Measurements from ENCODE around the gene NOTCH1.

NOTCH1 gene

GRCh38 chr9:136584934-136585333 lies 39.1 kb upstream of the NOTCH1 start:
- no peak for TF ChIP-seq GATA2 (IDR thresholded peaks at IDR 0.05; ENCODE audit: low read depth, low read length)
- TF ChIP-seq GATA3 (IDR thresholded peaks at IDR 0.05; ENCODE audit: low read depth, low read length) = no peak

- TF ChIP-seq GATA2 (IDR thresholded peaks at IDR 0.05; ENCODE audit: low read depth, low read length) = no peak
- TF ChIP-seq GATA3 (IDR thresholded peaks at IDR 0.05; ENCODE audit: low read depth, low read length) = no peak
Measured at GRCh38 chr9:136584401-136584932, 38.6 kb upstream of the NOTCH1 start.

- TF ChIP-seq GATA2 (IDR thresholded peaks at IDR 0.05; ENCODE audit: low read depth, low read length) (no peak), GATA3 (IDR thresholded peaks at IDR 0.05; ENCODE audit: low read depth, low read length) (no peak)
Measured at GRCh38 chr9:136582977-136583735, 37.3 kb upstream of the NOTCH1 start.

GRCh38 chr9:136581614-136582447 lies 36.0 kb upstream of the NOTCH1 start:
- TF ChIP-seq GATA2 (IDR thresholded peaks at IDR 0.05; ENCODE audit: low read depth, low read length) = no peak
- TF ChIP-seq GATA3 (IDR thresholded peaks at IDR 0.05; ENCODE audit: low read depth, low read length) = no peak

- TF ChIP-seq GATA3 (IDR thresholded peaks at IDR 0.05; ENCODE audit: low read depth, low read length) (no peak), GATA2 (IDR thresholded peaks at IDR 0.05; ENCODE audit: low read depth, low read length) (no peak)
Measured at GRCh38 chr9:136578915-136579649, 33.2 kb upstream of the NOTCH1 start.

GRCh38 chr9:136578626-136578914 lies 32.7 kb upstream of the NOTCH1 start:
- TF ChIP-seq GATA2 (IDR thresholded peaks at IDR 0.05; ENCODE audit: low read depth, low read length) (no peak), GATA3 (IDR thresholded peaks at IDR 0.05; ENCODE audit: low read depth, low read length) (no peak)

GRCh38 chr9:136577941-136578625 lies 32.2 kb upstream of the NOTCH1 start:
- TF ChIP-seq GATA3 (IDR thresholded peaks at IDR 0.05; ENCODE audit: low read depth, low read length) = no peak
- TF ChIP-seq GATA2 (IDR thresholded peaks at IDR 0.05; ENCODE audit: low read depth, low read length) = no peak

GRCh38 chr9:136576269-136576626 lies 30.4 kb upstream of the NOTCH1 start:
- no peak for TF ChIP-seq GATA3 (IDR thresholded peaks at IDR 0.05; ENCODE audit: low read depth, low read length)
- TF ChIP-seq GATA2 (IDR thresholded peaks at IDR 0.05; ENCODE audit: low read depth, low read length) = no peak

GRCh38 chr9:136575626-136576268 lies 29.9 kb upstream of the NOTCH1 start:
- TF ChIP-seq GATA3 (IDR thresholded peaks at IDR 0.05; ENCODE audit: low read depth, low read length) = no peak
- no peak for TF ChIP-seq GATA2 (IDR thresholded peaks at IDR 0.05; ENCODE audit: low read depth, low read length)

- TF ChIP-seq GATA3 (IDR thresholded peaks at IDR 0.05; ENCODE audit: low read depth, low read length) (no peak), GATA2 (IDR thresholded peaks at IDR 0.05; ENCODE audit: low read depth, low read length) (no peak)
Measured at GRCh38 chr9:136572828-136573625, 27.2 kb upstream of the NOTCH1 start.

GRCh38 chr9:136572003-136572827 lies 26.4 kb upstream of the NOTCH1 start:
- TF ChIP-seq GATA3 (IDR thresholded peaks at IDR 0.05; ENCODE audit: low read depth, low read length) = no peak
- no peak for TF ChIP-seq GATA2 (IDR thresholded peaks at IDR 0.05; ENCODE audit: low read depth, low read length)

GRCh38 chr9:136571531-136571930 lies 25.7 kb upstream of the NOTCH1 start:
- TF ChIP-seq GATA2 (IDR thresholded peaks at IDR 0.05; ENCODE audit: low read depth, low read length) (no peak), GATA3 (IDR thresholded peaks at IDR 0.05; ENCODE audit: low read depth, low read length) (no peak)
